Measurements from ENCODE around the gene MKNK2.

Gene MKNK2

DNA sequence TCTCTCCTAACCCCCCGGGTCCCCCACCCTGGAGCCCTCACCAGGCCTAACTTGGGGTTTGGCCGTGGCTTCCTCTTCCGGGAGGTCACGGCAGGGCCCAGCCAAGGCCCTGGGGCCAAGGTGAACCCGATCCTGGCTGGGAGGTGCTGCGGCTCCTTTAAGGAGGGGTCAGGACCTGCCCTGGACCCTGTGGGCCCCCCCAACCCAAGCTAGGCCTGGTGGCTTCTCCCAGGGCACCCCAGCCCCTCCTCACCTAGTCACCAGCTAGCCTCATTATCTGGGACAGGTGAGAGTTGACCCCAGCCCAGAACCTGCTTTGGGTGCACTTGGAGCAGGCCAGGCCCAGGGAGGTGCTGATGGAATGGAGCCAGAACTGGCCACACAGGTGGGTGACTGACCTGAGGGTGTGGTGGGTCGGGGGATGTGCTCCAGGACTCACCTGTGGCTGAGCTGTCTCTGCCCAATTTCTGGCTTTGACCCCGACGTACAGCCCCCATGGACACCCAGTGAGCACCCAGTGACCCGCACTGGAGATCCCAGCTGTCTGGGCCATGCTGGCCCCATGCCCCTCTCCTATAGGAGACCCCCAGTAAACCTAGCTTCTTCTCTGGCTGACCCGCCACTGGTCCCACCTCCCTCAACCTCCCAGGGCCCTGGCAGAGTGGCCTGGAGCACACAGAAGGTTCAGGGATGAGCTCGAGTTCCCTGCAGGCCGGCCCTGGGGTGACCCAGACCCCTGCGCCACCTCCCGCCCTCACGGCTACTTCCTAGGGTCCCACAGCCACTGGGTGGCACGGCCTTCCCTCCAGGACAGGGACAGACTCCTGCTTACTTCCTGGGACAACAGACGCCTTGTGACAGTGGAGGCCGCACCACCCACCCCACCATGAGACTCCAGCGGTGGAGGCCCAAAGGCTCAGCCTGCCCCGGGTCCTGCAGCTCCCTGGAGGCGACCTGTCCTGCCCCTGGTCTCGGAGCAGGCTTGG is 6.7 kb upstream of the MKNK2 start:
- Histone ChIP-seq H3K4me2 (peak overlapping the region; percentile 58 to 100 (median 99)), H3K9ac (peak overlapping the region; percentile 11 to 95 (median 29); a peak in 17 of 22 replicates), H3K4me3 (no peak overlapping the region), H3K27ac (peak overlapping the region; percentile 33 to 97 (median 69); a peak in 19 of 22 replicates), H4K20me1 (no peaks in the 10 kb centered on the region), H3K27me3 (no peaks in the 10 kb centered on the region), H3K4me1 (peaks cover 72 to 90% (median 84%) of the 10 kb centered on the region in 10 experiments), H3K36me3 (no peaks in the 10 kb centered on the region), H3K9me3 (replicated peaks in 1 of 11) (no peaks in the 10 kb centered on the region)
- no peak for TF ChIP-seq Cebpa-rat (IDR thresholded peaks at IDR 0.05)

GRCh38 chr19:2056837-2057192 is 5.8 kb upstream of the MKNK2 start:
- Histone ChIP-seq H3K4me3 (no peak overlapping the region), H3K27me3 (no peaks in the 10 kb centered on the region), H3K4me1 (peaks cover 71 to 90% (median 84%) of the 10 kb centered on the region in 10 experiments), H3K4me2 (peak overlapping the region; percentile 58 to 100 (median 99); a peak in 21 of 22 replicates), H4K20me1 (no peaks in the 10 kb centered on the region), H3K9me3 (replicated peaks in 1 of 11) (no peaks in the 10 kb centered on the region), H3K9ac (peak overlapping the region in 2 of 11 experiments; percentile 26 to 48; a peak in 2 of 22 replicates), H3K36me3 (no peaks in the 10 kb centered on the region), H3K27ac (peak overlapping the region in 9 of 11 experiments; percentile 33 to 92 (median 50); a peak in 11 of 22 replicates)
- TF ChIP-seq Cebpa-rat (IDR thresholded peaks at IDR 0.05), result no peak

- Histone ChIP-seq H3K4me2 (peak overlapping the region; percentile 59 to 88 (median 73)), H3K4me3 (no peak overlapping the region), H3K36me3 (no peaks in the 10 kb centered on the region), H3K4me1 (peaks cover 77 to 94% (median 88%) of the 10 kb centered on the region in 10 experiments), H3K9me3 (replicated peaks in 1 of 11) (no peaks in the 10 kb centered on the region), H4K20me1 (no peaks in the 10 kb centered on the region), H3K27me3 (no peaks in the 10 kb centered on the region), H3K9ac (peak overlapping the region; percentile 35 to 72 (median 54); a peak in 18 of 22 replicates), H3K27ac (peak overlapping the region; percentile 37 to 75 (median 65); a peak in 20 of 22 replicates)
- TF ChIP-seq Cebpa-rat (IDR thresholded peaks at IDR 0.05), result no peak
These were observed 5.1 kb upstream of the MKNK2 start for GRCh38 chr19:2055931-2056836.

DNA sequence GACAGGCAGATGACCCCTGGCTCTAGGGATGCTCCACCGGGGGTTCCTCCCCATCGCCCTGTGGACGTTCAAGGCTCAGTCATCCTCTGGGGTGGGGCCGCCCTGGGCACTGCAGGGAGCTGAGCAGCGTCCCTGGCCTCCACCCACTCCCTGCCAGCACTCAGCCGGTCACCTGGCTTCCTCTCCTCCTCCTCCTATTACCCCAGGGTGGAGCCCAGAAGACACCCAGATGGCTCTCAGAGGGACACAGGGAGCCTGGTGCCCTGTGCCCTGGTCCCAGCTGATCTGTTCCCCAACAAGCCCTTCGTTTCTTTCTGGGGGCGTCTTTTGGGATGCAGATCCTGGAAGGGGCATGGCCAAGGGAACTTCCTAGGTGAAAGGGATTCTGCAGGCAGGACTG is 3.7 kb upstream of the MKNK2 start:
- peaks cover 0 to 2% (median 0%) of the 10 kb centered on the region in 11 experiments; a peak in 2 of 22 replicates for H3K36me3 ChIP-seq
- no peak for TF ChIP-seq Cebpa-rat (IDR thresholded peaks at IDR 0.05)

GRCh38 chr19:2053601-2054389 is 2.8 kb upstream of the MKNK2 start:
- Histone ChIP-seq H3K4me2 (peak overlapping the region in 7 of 11 experiments; percentile 23 to 88 (median 69); a peak in 8 of 22 replicates), H4K20me1 (peaks cover 17 to 22% (median 19%) of the 10 kb centered on the region in 11 experiments), H3K9ac (peak overlapping the region in 1 of 11 experiments; percentile 33; a peak in 1 of 22 replicates), H3K4me3 (no peak overlapping the region), H3K27ac (peak overlapping the region in 4 of 11 experiments; percentile 13 to 65 (median 22); a peak in 3 of 22 replicates), H3K4me1 (peaks cover 65 to 81% (median 77%) of the 10 kb centered on the region in 10 experiments), H3K36me3 (peaks cover 7 to 11% (median 9%) of the 10 kb centered on the region in 11 experiments; a peak in 21 of 22 replicates), H3K9me3 (replicated peaks in 1 of 11) (no peaks in the 10 kb centered on the region), H3K27me3 (no peaks in the 10 kb centered on the region)
- TF ChIP-seq Cebpa-rat (IDR thresholded peaks at IDR 0.05), result no peak

More for the DNA sequence above, 3.7 kb upstream of the MKNK2 start:
- no peak overlapping the region for H3K4me3 ChIP-seq
- peak overlapping the region in 6 of 11 experiments; percentile 6 to 56 (median 44); a peak in 6 of 22 replicates for H3K9ac ChIP-seq
- no peaks in the 10 kb centered on the region for H3K9me3 ChIP-seq (replicated peaks in 1 of 11)
- no peaks in the 10 kb centered on the region for H3K27me3 ChIP-seq
- H3K4me1 ChIP-seq, result peaks cover 65 to 81% (median 77%) of the 10 kb centered on the region in 10 experiments
- H3K27ac ChIP-seq, result peak overlapping the region in 9 of 11 experiments; percentile 3 to 65 (median 41); a peak in 10 of 22 replicates
- H4K20me1 ChIP-seq, result peaks cover 7 to 13% (median 10%) of the 10 kb centered on the region in 11 experiments
- H3K4me2 ChIP-seq, result peak overlapping the region; percentile 59 to 88 (median 73)

DNA sequence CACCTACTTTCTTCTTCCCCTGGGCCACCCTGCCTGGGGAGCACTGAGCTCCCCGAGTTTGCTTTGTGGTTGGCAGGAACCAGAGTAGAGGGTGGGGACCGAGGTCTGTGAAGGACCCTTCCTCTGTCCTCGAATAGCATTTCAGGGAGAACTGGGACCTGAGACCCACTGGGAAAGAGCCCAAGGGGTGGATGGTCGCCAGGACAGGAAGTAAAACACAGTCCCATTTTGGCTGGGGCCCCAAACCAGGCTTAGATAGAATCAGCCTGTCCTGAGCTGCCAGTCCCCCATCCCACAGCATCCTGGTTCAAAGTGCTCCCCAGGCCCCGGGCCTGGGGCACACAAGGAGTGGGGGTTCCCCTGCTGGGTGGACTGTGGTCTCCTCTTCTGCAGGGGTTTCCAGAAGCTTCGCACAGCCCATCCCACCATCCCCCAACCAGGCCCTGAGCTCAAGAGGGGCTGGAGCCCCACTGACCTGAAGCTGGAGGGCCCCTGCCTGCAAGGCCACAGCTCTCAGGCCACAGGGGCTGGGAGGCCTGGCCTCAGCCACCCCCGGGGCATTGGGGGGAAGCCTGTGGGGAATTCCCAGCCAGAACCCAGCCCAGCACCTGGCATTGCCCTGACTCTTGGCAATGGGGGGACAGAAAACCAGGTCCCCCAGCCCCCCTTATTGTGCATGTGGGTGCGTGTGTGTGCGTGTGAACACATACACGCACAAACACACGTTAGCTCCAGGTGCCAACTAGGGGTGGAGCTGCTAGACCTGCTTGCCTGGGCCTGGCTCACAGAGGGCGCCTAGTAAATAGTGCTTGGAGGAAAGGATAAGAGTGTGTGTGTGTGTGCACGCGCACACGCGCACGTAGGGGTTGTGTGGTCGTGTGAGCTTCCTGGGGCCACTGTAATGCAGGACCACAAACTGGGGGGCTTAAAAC is 995 bp upstream of the MKNK2 start:
- Histone ChIP-seq H3K4me2 (peak overlapping the region; percentile 72 to 100 (median 91)), H3K27ac (peak overlapping the region; percentile 67 to 92 (median 78)), H3K4me3 (peak overlapping the region in 8 of 10 experiments; percentile 90 to 100 (median 100); a peak in 11 of 20 replicates), H3K36me3 (peaks cover 19 to 29% (median 27%) of the 10 kb centered on the region in 11 experiments; a peak in 21 of 22 replicates), H3K27me3 (no peaks in the 10 kb centered on the region), H3K4me1 (peaks cover 65 to 81% (median 77%) of the 10 kb centered on the region in 10 experiments), H3K9ac (peak overlapping the region; percentile 69 to 98 (median 90); a peak in 20 of 22 replicates), H4K20me1 (peaks cover 34 to 40% (median 37%) of the 10 kb centered on the region in 11 experiments), H3K9me3 (replicated peaks in 1 of 11) (no peaks in the 10 kb centered on the region)
- no peak for TF ChIP-seq Cebpa-rat (IDR thresholded peaks at IDR 0.05)

All from BLaER1 treated with 17β-estradiol and CSF1 and Interleukin-3, amounts not matched to agents 10 nM and 100 nM (cell line).